ENCODE data around the gene TSPOAP1.

The TSPOAP1 gene

GRCh38 chr17:58307468-58308172 is 21.0 kb downstream of the TSPOAP1 start:
- no peak for FAIRE-seq
- DNase-seq (ENCODE audit: extremely low spot score, insufficient read length, low read depth): no peak

DNA sequence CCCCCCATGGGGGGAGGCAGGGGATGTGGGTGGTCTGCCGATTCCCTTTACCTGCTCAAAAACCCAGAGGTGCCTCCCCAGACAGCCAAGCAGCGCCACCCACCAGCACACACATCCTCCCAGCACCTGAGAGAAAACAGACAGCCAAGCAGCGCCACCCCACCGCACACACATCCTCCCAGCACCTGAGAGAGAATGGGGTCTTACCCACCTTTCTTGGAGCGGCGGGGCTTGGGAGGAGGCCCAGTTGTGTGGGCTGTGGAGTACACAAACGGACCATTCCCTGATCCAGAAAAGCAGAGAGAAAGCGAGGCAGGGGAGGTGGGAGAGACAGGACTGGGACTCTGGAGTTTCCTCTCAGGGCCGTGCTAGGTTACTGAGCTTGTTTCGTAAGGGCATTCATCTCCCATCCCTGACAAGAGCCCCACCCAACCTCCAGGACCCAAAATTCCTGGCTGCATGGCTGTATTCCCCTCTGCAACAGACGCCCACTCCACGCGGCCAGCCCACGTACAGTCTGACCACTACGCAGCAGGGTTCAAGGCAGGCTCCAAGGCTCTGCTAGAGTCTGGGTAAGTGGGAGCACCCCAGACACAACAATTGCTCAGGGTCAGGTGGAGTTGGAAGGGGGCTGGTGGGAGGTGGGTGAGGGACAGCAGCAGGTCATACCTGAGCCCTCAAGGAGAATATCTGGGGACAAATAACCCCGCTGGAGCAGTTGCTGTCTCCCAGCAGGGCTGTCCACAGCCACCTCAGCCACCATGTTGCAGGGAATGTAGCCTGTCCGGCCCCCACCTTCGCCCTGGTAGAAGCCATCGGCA is 22.3 kb downstream of the TSPOAP1 start:
- DNase-seq (ENCODE audit: extremely low spot score, insufficient read length, low read depth) (no peak), FAIRE-seq (no peak)

DNA sequence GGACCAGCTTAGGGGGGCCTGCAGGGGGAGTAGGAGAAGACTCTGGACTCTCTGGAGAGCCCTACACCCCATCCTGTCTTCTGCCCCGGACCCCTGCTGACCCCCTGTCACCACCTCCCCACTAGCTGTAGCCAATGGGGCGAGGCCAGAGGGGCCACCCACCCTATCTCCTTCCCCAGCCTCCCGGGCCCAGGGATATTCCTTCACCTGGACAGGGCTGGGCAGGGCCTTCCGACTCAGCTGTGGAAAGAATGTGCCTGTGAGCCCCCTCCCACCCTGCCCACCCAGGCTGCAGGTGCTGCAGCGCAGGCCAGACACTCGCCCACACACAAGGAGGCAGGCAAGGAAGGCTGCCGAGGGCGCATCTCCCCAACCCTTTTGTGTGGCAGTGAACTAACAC is 23.0 kb downstream of the TSPOAP1 start:
- DNase-seq (ENCODE audit: extremely low spot score, insufficient read length, low read depth): no peak
- FAIRE-seq: no peak

DNA sequence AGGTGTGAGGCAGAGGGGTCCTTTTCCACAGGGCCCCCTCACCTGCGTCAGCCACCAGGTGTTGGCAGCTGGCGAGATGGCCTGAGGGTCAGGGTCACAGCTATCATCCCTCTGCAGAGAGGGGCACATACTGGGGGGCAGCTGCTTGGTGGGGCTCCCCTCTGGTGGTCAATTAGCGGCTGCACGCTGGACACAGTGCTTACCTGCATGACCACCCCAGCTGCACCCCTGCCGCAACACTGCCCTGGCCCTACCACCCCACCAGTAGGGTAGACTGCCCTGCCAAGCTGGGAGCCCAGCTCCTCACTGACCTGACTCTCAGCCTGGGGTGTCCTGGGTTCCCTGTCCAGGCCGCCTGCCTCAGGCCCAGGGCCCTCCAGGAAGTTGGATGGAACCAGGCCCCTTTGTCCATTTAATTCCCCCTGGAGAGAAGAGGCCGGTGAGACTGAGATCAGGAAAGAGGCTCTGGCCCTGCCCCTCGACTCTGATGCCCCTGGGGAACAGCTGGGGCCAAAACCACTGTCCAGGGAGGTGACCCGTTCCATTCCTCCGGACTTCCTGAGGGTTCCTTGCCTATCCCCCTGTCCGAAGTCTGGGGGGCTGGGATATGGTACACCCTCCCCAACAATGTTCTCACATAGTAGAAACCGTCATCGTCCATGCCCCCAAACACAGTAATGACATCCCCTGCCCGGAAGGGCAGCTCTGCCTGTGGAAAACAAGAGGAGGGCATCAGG is 23.7 kb downstream of the TSPOAP1 start:
- FAIRE-seq: no peak
- DNase-seq (ENCODE audit: extremely low spot score, insufficient read length, low read depth): no peak

DNA sequence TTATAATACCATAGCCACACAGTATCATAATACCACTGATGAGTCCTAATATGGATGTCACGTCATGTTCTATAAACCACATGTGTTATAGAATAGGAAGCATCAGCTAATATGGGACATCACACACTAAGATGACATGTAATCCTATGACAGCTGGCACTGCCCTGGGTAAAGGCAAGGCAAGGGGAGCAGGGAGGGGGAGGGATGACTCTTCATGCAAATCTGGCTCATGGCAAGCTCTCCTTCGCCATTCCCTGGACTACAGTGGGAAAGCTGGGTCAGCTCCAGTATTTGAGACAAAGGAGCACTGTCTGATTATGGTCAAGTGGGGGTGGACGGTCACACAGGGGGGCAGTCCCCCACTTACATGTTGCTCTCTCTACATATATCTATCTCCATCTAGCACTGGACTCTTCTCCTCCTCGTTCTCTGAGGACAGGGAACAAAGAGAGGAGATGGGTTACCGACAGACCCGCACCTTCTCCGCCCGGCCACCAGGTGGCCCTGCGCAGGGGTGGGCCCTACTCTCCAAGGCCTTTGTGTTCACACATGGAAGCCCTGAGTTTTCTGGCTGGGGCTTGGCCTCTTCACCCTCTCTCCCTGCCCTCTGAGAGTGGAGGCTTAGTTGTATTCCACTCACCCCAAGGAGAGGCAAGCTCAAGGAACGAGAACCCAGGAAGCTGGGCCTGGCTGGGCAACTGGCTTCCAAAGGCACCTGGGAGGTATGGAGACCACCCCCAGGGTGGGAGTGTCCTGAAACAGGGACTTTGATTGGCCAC is 24.4 kb downstream of the TSPOAP1 start:
- peak; percentile 96 for FAIRE-seq
- peak; percentile 84 for DNase-seq (ENCODE audit: extremely low spot score, insufficient read length, low read depth)

- FAIRE-seq (no peak), DNase-seq (ENCODE audit: extremely low spot score, insufficient read length, low read depth) (no peak)
Observed at GRCh38 chr17:58302919-58303585, 25.5 kb downstream of the TSPOAP1 start.

GRCh38 chr17:58302171-58302918 is 26.2 kb downstream of the TSPOAP1 start:
- FAIRE-seq (no peak), DNase-seq (ENCODE audit: extremely low spot score, insufficient read length, low read depth) (no peak)

- FAIRE-seq (no peak), DNase-seq (ENCODE audit: extremely low spot score, insufficient read length, low read depth) (no peak)
Observed at GRCh38 chr17:58301504-58302150, 27.0 kb downstream of the TSPOAP1 start.

DNA sequence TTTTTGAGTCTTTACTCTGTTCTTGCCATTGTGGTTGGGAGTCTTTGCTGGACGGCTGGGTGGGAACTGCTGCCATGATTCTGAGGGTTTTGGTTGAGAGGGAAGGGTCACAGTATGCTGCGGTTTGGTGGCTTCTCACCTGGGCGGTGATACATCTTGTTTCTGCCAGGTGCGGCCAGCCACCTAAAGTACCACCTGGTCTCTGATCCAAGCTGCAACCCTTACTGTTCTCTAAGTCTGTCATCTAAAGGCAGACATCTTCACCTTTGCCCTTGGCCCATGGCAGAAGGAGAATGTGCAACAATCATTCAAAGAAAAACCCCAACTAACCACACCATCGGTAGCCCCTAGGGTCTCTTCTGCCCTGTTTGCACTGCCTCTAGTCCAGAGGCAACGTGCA is 28.3 kb downstream of the TSPOAP1 start:
- no peak for FAIRE-seq
- DNase-seq (ENCODE audit: extremely low spot score, insufficient read length, low read depth): no peak

GRCh38 chr17:58294034-58294433 is 34.6 kb downstream of the TSPOAP1 start:
- DNase-seq (ENCODE audit: extremely low spot score, insufficient read length, low read depth) (no peak), FAIRE-seq (no peak)

- DNase-seq (ENCODE audit: extremely low spot score, insufficient read length, low read depth) (no peak), FAIRE-seq (no peak)
Observed at GRCh38 chr17:58291246-58291645, 37.3 kb downstream of the TSPOAP1 start.

GRCh38 chr17:58289869-58290268 is 38.7 kb downstream of the TSPOAP1 start:
- DNase-seq (ENCODE audit: extremely low spot score, insufficient read length, low read depth) (no peak), FAIRE-seq (no peak)

DNA sequence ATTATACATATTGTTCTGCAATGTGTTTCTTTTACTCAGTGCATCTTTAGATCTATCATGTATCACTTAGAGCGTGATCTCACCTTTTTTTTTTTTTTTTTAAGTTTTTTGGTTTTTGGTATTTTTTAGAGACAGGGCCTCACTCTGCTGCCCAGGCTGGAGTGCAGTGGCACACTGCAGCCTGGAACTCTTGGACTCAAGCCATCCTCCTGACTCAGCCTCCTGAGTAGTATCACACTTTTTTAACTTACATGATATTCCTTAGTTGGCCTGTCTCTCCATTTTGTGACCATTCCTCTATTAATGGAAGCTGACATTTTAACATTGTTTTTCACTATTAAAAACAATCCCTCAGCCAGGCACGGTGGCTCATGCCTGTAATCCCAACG is 43.2 kb downstream of the TSPOAP1 start:
- FAIRE-seq (no peak), DNase-seq (ENCODE audit: extremely low spot score, insufficient read length, low read depth) (no peak)

GRCh38 chr17:58284613-58285421 is 43.8 kb downstream of the TSPOAP1 start:
- no peak for DNase-seq (ENCODE audit: extremely low spot score, insufficient read length, low read depth)
- FAIRE-seq: no peak

DNA sequence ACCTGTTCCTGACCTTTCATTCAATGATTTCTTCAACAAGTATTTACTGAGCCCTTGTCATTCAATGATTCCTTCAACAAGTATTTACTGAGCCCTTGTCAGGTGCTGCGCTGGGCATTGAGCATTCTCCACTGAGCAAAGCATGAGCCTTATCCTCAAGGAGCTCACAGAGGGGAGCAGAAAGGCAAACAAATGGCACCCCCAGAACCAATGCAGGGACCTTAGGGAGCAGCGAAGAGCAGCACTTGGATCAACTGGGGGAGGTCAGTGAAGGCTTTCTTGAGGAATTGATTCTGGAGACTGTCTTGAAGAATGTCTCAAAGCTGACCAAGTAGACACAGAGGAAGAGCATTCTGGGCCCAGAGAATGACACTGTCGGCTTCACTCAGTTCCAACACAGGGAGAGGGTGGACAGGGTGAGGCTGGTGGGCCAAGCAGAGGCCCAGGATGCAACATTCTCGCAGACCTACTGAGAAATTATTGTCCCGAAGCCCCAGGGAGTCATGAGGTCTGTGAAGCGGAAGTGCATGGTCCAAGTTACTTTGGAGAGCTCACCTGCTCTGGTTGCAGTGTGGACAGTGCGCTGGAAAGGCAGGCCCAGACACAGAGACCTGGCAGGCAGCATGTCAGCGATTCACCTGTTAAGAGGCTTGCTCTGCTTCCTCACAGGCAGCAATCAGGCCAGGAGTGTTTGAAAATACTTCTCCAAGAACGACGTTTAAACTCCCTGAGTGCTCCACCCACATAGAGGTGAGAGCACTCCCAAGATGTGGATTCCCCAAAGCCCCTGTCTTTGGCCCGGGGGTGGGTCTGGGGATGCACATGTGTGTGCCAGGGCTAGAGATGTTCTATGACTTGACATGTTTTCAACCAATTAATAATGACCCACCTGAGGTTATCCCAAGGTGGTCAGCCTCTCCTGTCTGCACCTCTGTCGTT is 44.7 kb downstream of the TSPOAP1 start:
- DNase-seq (ENCODE audit: extremely low spot score, insufficient read length, low read depth) (no peak), FAIRE-seq (no peak)

DNA sequence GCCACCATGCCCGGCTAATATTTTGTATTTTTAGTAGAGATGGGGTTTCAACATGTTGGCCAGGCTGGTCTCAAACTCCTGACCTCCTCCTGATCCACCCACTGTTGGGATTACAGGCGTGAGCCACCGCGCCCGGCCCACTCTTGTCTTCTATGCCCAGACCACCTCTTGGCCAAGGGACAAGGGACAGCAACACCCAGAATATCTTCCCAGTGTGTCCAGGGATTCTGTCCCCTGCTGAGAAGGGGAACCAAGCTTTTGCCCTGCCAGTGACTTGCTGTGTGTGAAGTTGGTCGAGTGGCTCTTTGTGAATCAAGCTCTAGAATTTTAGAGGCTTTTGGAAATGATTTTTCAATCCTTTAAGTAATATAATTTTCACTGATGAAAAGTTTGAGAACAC is 46.2 kb downstream of the TSPOAP1 start:
- FAIRE-seq (no peak), DNase-seq (ENCODE audit: extremely low spot score, insufficient read length, low read depth) (no peak)
